HG03520 (cell line): ENCODE measurements around the gene HDAC5.

ENCODE experiments used
- ATAC-seq: cut with Tn5 transposase; IDR thresholded peaks from one replicate; pipeline ENCODE4 v1.9.1; 2021; ENCODE audit warnings: mild to moderate bottlenecking, moderate library complexity; ENCODE audit not compliant: unreplicated experiment

Gene HDAC5

GRCh38 chr17:44091200-44091997 is 32.0 kb downstream of the HDAC5 start:
- ATAC-seq = no peak

- ATAC-seq = no peak
Measured at GRCh38 chr17:44088254-44088653, 35.2 kb downstream of the HDAC5 start.

GRCh38 chr17:44087319-44087718 is 36.1 kb downstream of the HDAC5 start:
- ATAC-seq = no peak

GRCh38 chr17:44086364-44087311 is 36.8 kb downstream of the HDAC5 start:
- no peak for ATAC-seq

- no peak for ATAC-seq
Measured at GRCh38 chr17:44085908-44086307, 37.5 kb downstream of the HDAC5 start.

- no peak for ATAC-seq
Measured at GRCh38 chr17:44084921-44085320, 38.5 kb downstream of the HDAC5 start.

GRCh38 chr17:44084131-44084538 is 39.3 kb downstream of the HDAC5 start:
- no peak for ATAC-seq

GRCh38 chr17:44083250-44083849 is 40.1 kb downstream of the HDAC5 start:
- ATAC-seq = no peak

GRCh38 chr17:44082256-44082927 is 41.0 kb downstream of the HDAC5 start:
- no peak for ATAC-seq

GRCh38 chr17:44081681-44082080 is 41.8 kb downstream of the HDAC5 start:
- no peak for ATAC-seq

GRCh38 chr17:44079877-44080821 is 43.3 kb downstream of the HDAC5 start:
- ATAC-seq = no peak

- no peak for ATAC-seq
Measured at GRCh38 chr17:44078412-44078811, 45.0 kb downstream of the HDAC5 start.

- no peak for ATAC-seq
Measured at GRCh38 chr17:44077595-44077909, 45.9 kb downstream of the HDAC5 start.

GRCh38 chr17:44076716-44077594 is 46.5 kb downstream of the HDAC5 start:
- ATAC-seq = no peak

- ATAC-seq = no peak
Measured at GRCh38 chr17:44075598-44076293, 47.7 kb downstream of the HDAC5 start.

GRCh38 chr17:44074911-44075285 is 48.5 kb downstream of the HDAC5 start:
- ATAC-seq = no peak

GRCh38 chr17:44074231-44074910 is 49.1 kb downstream of the HDAC5 start:
- no peak for ATAC-seq

- ATAC-seq = no peak
Measured at GRCh38 chr17:44071772-44072171, 51.7 kb downstream of the HDAC5 start.
